GM12873 (cell line): Measurements from ENCODE around the gene HOXB4.

Experiments used
- CTCF ChIP-seq: IDR thresholded peaks from 2 replicates; pipeline ENCODE4 v1.5.1; 2012; ENCODE audit warnings: low read depth, mild to moderate bottlenecking, moderate library complexity, low read length, control low read depth; ENCODE audit not compliant: insufficient read depth; ENCODE audit errors: missing control alignments

The HOXB4 gene

GRCh38 chr17:48561884-48562810 is 16.0 kb downstream of the HOXB4 start:
- TF ChIP-seq CTCF: peak; percentile 32

- TF ChIP-seq CTCF: no peak
These were observed 18.0 kb downstream of the HOXB4 start for GRCh38 chr17:48559840-48560817.

- TF ChIP-seq CTCF: no peak
These were observed 18.9 kb downstream of the HOXB4 start for GRCh38 chr17:48559122-48559839.

GRCh38 chr17:48558831-48559121 is 19.4 kb downstream of the HOXB4 start:
- TF ChIP-seq CTCF: no peak

- no peak for TF ChIP-seq CTCF
These were observed 19.9 kb downstream of the HOXB4 start for GRCh38 chr17:48558057-48558830.

- no peak for TF ChIP-seq CTCF
These were observed 21.4 kb downstream of the HOXB4 start for GRCh38 chr17:48556576-48557401.
